ENCODE measurements around the gene ZNF678.
"Not testable (repeated sequence)": the region's sequence is repeated elsewhere in the genome, so short reads cannot be mapped to it uniquely, and the experiment has no call there.

The ZNF678 gene

GRCh38 chr1:227673441-227673840 is 110.1 kb downstream of the ZNF678 start:
- Histone ChIP-seq H3K4me1 (ENCODE audit: insufficient read depth, low read length) (no peaks in the 10 kb centered on the region), H3K27me3 (ENCODE audit: insufficient read depth, low read length) (no peaks in the 10 kb centered on the region), H3K4me3 (ENCODE audit: low read length) (no peak overlapping the region), H3K9ac (ENCODE audit: low read depth, low read length) (no peak overlapping the region), H3K9me3 (ENCODE audit: insufficient read depth, low read depth, low read length) (peaks cover 83% of the 10 kb centered on the region), H3K27ac (ENCODE audit: low read length) (no peak overlapping the region), H3K36me3 (ENCODE audit: insufficient read depth, low read depth, low read length) (no peaks in the 10 kb centered on the region)

DNA sequence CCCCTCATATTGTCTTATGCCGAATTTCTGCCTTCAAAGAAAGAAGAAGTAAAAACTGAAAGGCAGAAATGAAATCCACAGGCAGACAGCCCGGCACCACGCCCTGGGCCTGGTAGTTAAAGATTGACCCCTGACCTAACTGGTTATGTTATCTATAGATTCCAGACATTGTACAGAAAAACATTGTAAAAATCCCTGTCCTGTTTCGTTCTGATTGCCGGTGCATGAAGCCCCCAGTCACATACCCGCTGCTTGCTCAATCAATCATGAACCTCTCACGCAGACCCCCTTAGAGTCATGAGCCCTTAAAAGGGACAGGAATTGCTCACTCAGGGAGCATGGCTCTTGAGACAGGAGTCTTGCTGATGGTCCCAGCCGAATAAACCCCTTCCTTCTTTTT is 122.5 kb downstream of the ZNF678 start:
- Histone ChIP-seq H3K9me3 (ENCODE audit: insufficient read depth, low read depth, low read length) (peaks cover 62% of the 10 kb centered on the region), H3K4me1 (ENCODE audit: insufficient read depth, low read length) (no peaks in the 10 kb centered on the region), H3K27me3 (ENCODE audit: insufficient read depth, low read length) (no peaks in the 10 kb centered on the region), H3K36me3 (ENCODE audit: insufficient read depth, low read depth, low read length) (no peaks in the 10 kb centered on the region), H3K9ac (ENCODE audit: low read depth, low read length) (no peak overlapping the region), H3K27ac (ENCODE audit: low read length) (no peak overlapping the region), H3K4me3 (ENCODE audit: low read length) (no peak overlapping the region)

DNA sequence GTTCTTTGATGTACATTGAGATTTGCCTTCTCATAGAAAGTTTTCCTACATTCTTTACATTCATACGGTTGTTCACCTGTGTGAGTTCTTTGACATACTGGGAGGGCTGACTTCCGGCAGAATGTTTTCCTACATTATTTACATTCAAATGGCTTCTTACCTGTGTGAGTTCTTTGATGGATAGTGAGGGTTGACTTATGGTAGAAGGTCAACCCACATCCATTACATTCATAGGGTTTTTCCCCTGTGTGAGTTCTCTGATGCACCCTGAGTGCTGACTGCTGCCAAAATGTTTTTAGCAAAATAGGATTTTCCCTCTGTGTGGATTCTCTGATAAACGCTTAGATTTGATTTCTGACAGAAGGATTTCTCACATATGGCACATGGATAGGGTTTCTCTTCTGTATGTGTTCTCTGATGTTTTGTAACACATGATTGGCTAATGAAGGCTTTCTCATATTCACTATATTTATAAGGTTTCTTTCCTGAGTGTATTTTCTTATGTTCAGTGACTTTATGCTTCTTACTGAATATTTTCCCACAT is 134.0 kb downstream of the ZNF678 start:
- Histone ChIP-seq H3K9ac (ENCODE audit: low read depth, low read length) (no peak overlapping the region), H3K27ac (ENCODE audit: low read length) (no peak overlapping the region), H3K4me1 (ENCODE audit: insufficient read depth, low read length) (no peaks in the 10 kb centered on the region), H3K4me3 (ENCODE audit: low read length) (no peak overlapping the region), H3K9me3 (ENCODE audit: insufficient read depth, low read depth, low read length) (peaks cover 53% of the 10 kb centered on the region), H3K36me3 (ENCODE audit: insufficient read depth, low read depth, low read length) (no peaks in the 10 kb centered on the region), H3K27me3 (ENCODE audit: insufficient read depth, low read length) (no peaks in the 10 kb centered on the region)

GRCh38 chr1:227701631-227702030 is 138.3 kb downstream of the ZNF678 start:
- H3K4me3 ChIP-seq (ENCODE audit: low read length); H3K27ac ChIP-seq (ENCODE audit: low read length); H3K36me3 ChIP-seq (ENCODE audit: insufficient read depth, low read depth, low read length); H3K27me3 ChIP-seq (ENCODE audit: insufficient read depth, low read length); H3K4me1 ChIP-seq (ENCODE audit: insufficient read depth, low read length); H3K9ac ChIP-seq (ENCODE audit: low read depth, low read length): not testable (repeated sequence)
- H3K9me3 ChIP-seq (ENCODE audit: insufficient read depth, low read depth, low read length) = peaks cover 33% of the 10 kb centered on the region

GRCh38 chr1:227707846-227708245 is 144.5 kb downstream of the ZNF678 start:
- H3K27me3 ChIP-seq (ENCODE audit: insufficient read depth, low read length) = no peaks in the 10 kb centered on the region
- H3K4me3 ChIP-seq (ENCODE audit: low read length) = no peak overlapping the region
- H3K9me3 ChIP-seq (ENCODE audit: insufficient read depth, low read depth, low read length) = peaks cover 47% of the 10 kb centered on the region

DNA sequence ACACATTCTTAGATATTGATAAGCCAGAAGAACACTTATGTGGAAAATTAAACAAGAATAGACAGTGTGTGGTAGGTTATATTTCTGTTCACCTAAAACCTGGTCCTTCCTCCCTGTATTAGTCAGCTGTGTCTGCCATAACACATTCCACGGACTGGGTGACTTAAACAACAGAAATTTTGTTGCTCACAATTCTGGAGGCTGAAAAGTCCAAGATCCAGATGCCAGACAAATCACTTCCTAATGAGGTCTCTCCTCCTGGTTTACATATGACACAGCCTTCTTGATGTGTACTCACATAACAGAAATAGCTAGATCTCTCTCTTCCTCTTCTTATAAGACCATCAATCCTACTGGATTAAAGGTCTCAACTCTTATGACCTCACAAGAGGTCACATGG is 146.1 kb downstream of the ZNF678 start:
- Histone ChIP-seq H3K27ac (ENCODE audit: low read length) (no peak overlapping the region), H3K36me3 (ENCODE audit: insufficient read depth, low read depth, low read length) (no peaks in the 10 kb centered on the region), H3K9me3 (ENCODE audit: insufficient read depth, low read depth, low read length) (peaks cover 59% of the 10 kb centered on the region), H3K27me3 (ENCODE audit: insufficient read depth, low read length) (no peaks in the 10 kb centered on the region), H3K4me1 (ENCODE audit: insufficient read depth, low read length) (no peaks in the 10 kb centered on the region), H3K4me3 (ENCODE audit: low read length) (no peak overlapping the region), H3K9ac (ENCODE audit: low read depth, low read length) (no peak overlapping the region)

More at GRCh38 chr1:227707846-227708245, 144.5 kb downstream of the ZNF678 start:
- no peaks in the 10 kb centered on the region for H3K4me1 ChIP-seq (ENCODE audit: insufficient read depth, low read length)
- H3K9ac ChIP-seq (ENCODE audit: low read depth, low read length) = no peak overlapping the region
- no peak overlapping the region for H3K27ac ChIP-seq (ENCODE audit: low read length)
- H3K36me3 ChIP-seq (ENCODE audit: insufficient read depth, low read depth, low read length) = no peaks in the 10 kb centered on the region

DNA sequence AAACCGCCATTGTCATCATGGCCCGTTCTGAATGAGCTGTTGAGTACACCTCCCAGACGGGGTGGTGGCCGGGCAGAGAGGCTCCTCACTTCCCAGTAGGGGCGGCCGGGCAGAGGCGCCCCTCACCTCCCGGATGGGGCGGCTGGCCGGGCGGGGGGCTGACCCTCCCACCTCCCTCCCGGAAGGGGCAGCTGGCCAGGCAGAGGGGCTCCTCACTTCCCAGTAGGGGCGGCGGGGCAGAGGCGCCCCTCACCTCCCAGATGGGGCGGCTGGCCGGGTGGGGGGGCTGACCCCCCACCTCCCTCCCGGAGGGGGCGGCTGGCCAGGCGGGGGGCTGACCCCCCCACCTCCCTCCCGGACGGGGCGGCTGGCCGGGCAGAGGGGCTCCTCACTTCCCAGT is 147.1 kb downstream of the ZNF678 start:
- not testable (repeated sequence) for H3K4me3 ChIP-seq (ENCODE audit: low read length); H3K36me3 ChIP-seq (ENCODE audit: insufficient read depth, low read depth, low read length); H3K4me1 ChIP-seq (ENCODE audit: insufficient read depth, low read length); H3K27me3 ChIP-seq (ENCODE audit: insufficient read depth, low read length); H3K9ac ChIP-seq (ENCODE audit: low read depth, low read length); H3K27ac ChIP-seq (ENCODE audit: low read length)
- H3K9me3 ChIP-seq (ENCODE audit: insufficient read depth, low read depth, low read length) = peaks cover 65% of the 10 kb centered on the region

GRCh38 chr1:227712648-227713047 is 149.3 kb downstream of the ZNF678 start:
- Histone ChIP-seq H3K27ac (ENCODE audit: low read length) (no peak overlapping the region), H3K9me3 (ENCODE audit: insufficient read depth, low read depth, low read length) (peaks cover 66% of the 10 kb centered on the region), H3K4me1 (ENCODE audit: insufficient read depth, low read length) (no peaks in the 10 kb centered on the region), H3K9ac (ENCODE audit: low read depth, low read length) (no peak overlapping the region), H3K36me3 (ENCODE audit: insufficient read depth, low read depth, low read length) (no peaks in the 10 kb centered on the region), H3K27me3 (ENCODE audit: insufficient read depth, low read length) (no peaks in the 10 kb centered on the region), H3K4me3 (ENCODE audit: low read length) (no peak overlapping the region)

GRCh38 chr1:227718932-227719331 is 155.6 kb downstream of the ZNF678 start:
- H3K9me3 ChIP-seq (ENCODE audit: insufficient read depth, low read depth, low read length) = peaks cover 81% of the 10 kb centered on the region
- no peaks in the 10 kb centered on the region for H3K27me3 ChIP-seq (ENCODE audit: insufficient read depth, low read length)
- no peaks in the 10 kb centered on the region for H3K36me3 ChIP-seq (ENCODE audit: insufficient read depth, low read depth, low read length)
- no peak overlapping the region for H3K4me3 ChIP-seq (ENCODE audit: low read length)
- no peaks in the 10 kb centered on the region for H3K4me1 ChIP-seq (ENCODE audit: insufficient read depth, low read length)
- H3K9ac ChIP-seq (ENCODE audit: low read depth, low read length) = no peak overlapping the region
- H3K27ac ChIP-seq (ENCODE audit: low read length) = no peak overlapping the region

DNA sequence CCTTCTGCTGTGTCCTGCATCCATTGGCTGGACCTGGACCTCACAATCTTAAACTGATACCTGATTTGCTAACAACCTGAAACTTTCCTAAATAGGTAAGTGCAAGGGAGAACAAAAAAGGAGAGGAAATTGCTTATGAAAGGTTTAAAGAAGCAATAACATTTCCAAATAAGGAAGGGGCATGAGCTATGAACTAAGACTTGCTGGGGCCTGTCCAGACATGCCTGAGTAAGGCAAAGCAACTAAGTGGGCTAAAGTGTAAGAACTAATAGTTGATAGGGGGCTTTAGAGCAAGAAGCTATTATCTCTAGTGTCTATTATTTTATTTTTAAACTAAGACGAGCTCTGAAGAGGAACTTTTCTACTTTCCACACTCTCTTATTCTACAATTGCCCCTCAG is 160.1 kb downstream of the ZNF678 start:
- no peaks in the 10 kb centered on the region for H3K36me3 ChIP-seq (ENCODE audit: insufficient read depth, low read depth, low read length)
- no peak overlapping the region for H3K27ac ChIP-seq (ENCODE audit: low read length)
- H3K27me3 ChIP-seq (ENCODE audit: insufficient read depth, low read length) = no peaks in the 10 kb centered on the region
- no peak overlapping the region for H3K9ac ChIP-seq (ENCODE audit: low read depth, low read length)
- H3K9me3 ChIP-seq (ENCODE audit: insufficient read depth, low read depth, low read length) = peaks cover 56% of the 10 kb centered on the region
- no peak overlapping the region for H3K4me3 ChIP-seq (ENCODE audit: low read length)
- no peaks in the 10 kb centered on the region for H3K4me1 ChIP-seq (ENCODE audit: insufficient read depth, low read length)

GRCh38 chr1:227725046-227725445 is 161.7 kb downstream of the ZNF678 start:
- no peak overlapping the region for H3K4me3 ChIP-seq (ENCODE audit: low read length)
- no peaks in the 10 kb centered on the region for H3K27me3 ChIP-seq (ENCODE audit: insufficient read depth, low read length)
- peaks cover 10% of the 10 kb centered on the region for H3K4me1 ChIP-seq (ENCODE audit: insufficient read depth, low read length)
- H3K9me3 ChIP-seq (ENCODE audit: insufficient read depth, low read depth, low read length) = peaks cover 42% of the 10 kb centered on the region; the same call in 1 of the 2 replicates
- no peaks in the 10 kb centered on the region for H3K36me3 ChIP-seq (ENCODE audit: insufficient read depth, low read depth, low read length)
- no peak overlapping the region for H3K27ac ChIP-seq (ENCODE audit: low read length)
- no peak overlapping the region for H3K9ac ChIP-seq (ENCODE audit: low read depth, low read length)

GRCh38 chr1:227726318-227726717 is 163.0 kb downstream of the ZNF678 start:
- Histone ChIP-seq H3K4me1 (ENCODE audit: insufficient read depth, low read length) (peaks cover 10% of the 10 kb centered on the region), H3K27me3 (ENCODE audit: insufficient read depth, low read length) (no peaks in the 10 kb centered on the region), H3K27ac (ENCODE audit: low read length) (no peak overlapping the region), H3K4me3 (ENCODE audit: low read length) (no peak overlapping the region), H3K9me3 (ENCODE audit: insufficient read depth, low read depth, low read length) (peaks cover 29% of the 10 kb centered on the region; the same call in 1 of the 2 replicates), H3K9ac (ENCODE audit: low read depth, low read length) (no peak overlapping the region), H3K36me3 (ENCODE audit: insufficient read depth, low read depth, low read length) (peaks cover 2% of the 10 kb centered on the region; the same call in 1 of the 2 replicates)

Measured in iPS-20b (cell line).